HUES48 (cell line): ENCODE measurements around the gene CAMK4.
"Not testable (repeated sequence)": the region's sequence is repeated elsewhere in the genome, so short reads cannot be mapped to it uniquely, and the experiment has no call there.

Experiments
- H3K27ac ChIP-seq: one replicate; pipeline ENCODE4 v1.7.0; 2013; ENCODE audit warnings: low read depth, low read length, inconsistent platforms
- H3K27me3 ChIP-seq: 2 replicates; pipeline ENCODE4 v1.6.1; 2013; ENCODE audit warnings: mild to moderate bottlenecking, low read length; ENCODE audit not compliant: control insufficient read depth, insufficient read depth
- H3K36me3 ChIP-seq: 2 replicates; pipeline ENCODE4 v1.6.1; 2013; ENCODE audit warnings: low read length; ENCODE audit not compliant: control insufficient read depth, insufficient read depth
- H3K4me1 ChIP-seq: 2 replicates; pipeline ENCODE4 v1.6.1; 2013; ENCODE audit warnings: mild to moderate bottlenecking, low read length; ENCODE audit not compliant: control insufficient read depth, insufficient read depth
- H3K4me3 ChIP-seq: 2 replicates; pipeline ENCODE4 v1.5.1; 2013; ENCODE audit warnings: mild to moderate bottlenecking, low read depth, low read length
- H3K9ac ChIP-seq: 2 replicates; pipeline ENCODE4 v1.6.1; 2013; ENCODE audit warnings: mild to moderate bottlenecking, low read depth, low read length, moderate library complexity
- H3K9me3 ChIP-seq: 2 replicates; pipeline ENCODE4 v1.6.1; 2013; ENCODE audit warnings: low read length; ENCODE audit not compliant: control insufficient read depth, insufficient read depth

Gene CAMK4

DNA sequence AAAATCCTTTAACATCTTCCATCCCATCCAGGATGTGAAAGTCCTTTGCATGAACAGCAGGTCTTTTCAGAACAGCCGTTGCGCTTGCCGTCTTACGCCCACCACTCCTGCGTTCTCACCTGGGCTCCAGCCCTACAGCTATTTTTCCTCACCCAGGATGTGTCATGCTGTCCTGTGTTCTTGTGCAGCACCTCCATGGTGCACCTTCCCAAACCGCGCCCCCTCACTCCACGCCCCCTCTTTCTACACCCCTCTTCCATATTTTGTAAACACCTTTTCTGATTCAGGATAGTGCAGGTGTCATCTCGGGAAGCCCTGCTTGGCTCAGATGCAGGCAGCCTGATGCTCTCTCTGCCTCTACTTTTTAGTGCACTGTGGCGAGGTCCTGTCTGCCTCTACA lies 18.4 kb downstream of the CAMK4 start:
- H3K4me3 ChIP-seq: no peak overlapping the region
- no peaks in the 10 kb centered on the region for H3K9me3 ChIP-seq
- H3K36me3 ChIP-seq: no peaks in the 10 kb centered on the region
- no peaks in the 10 kb centered on the region for H3K4me1 ChIP-seq
- no peaks in the 10 kb centered on the region for H3K27me3 ChIP-seq
- no peak overlapping the region for H3K27ac ChIP-seq
- no peak overlapping the region for H3K9ac ChIP-seq

DNA sequence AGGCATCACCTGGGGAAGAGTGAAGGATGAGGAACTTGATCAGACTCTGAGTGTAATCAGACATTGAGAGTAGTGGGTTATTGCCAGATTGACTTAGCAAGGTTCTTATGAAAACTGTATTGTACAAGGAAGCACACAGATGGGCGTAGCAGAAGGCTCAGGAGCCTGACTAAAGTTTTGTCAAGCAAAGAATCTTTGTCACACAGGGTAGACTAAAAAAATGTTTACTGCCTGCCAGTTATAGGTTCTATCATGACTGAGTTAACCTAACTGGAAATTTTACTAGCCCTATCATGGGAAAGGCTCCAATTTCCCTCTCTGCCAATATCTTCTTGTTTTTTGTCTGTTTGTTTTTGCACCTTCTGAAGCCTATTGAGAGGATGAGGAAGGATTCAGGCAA lies 19.1 kb downstream of the CAMK4 start:
- Histone ChIP-seq H3K9me3 (no peaks in the 10 kb centered on the region), H3K9ac (no peak overlapping the region), H3K27ac (no peak overlapping the region), H3K4me1 (no peaks in the 10 kb centered on the region), H3K36me3 (no peaks in the 10 kb centered on the region), H3K4me3 (no peak overlapping the region), H3K27me3 (no peaks in the 10 kb centered on the region)

DNA sequence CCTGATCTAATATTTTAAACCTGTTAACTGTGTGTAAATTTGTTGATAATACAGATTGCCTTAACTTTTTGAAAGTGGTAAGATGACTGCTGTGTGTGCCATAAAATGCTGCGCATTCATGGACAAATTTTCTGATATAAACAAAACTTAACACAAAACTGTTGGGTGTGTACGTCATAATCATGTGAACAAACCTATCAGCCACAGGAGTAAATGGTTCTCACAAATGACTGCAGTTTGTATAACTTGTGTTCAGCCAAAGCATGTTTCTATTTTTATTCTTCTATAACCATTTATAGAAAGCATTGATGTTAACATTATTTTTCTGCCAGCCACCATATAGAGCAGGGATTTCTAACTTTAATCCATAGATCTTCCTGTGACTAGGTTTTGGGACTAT lies 21.5 kb downstream of the CAMK4 start:
- no peaks in the 10 kb centered on the region for H3K4me1 ChIP-seq
- no peak overlapping the region for H3K27ac ChIP-seq
- H3K9me3 ChIP-seq: no peaks in the 10 kb centered on the region
- H3K36me3 ChIP-seq: no peaks in the 10 kb centered on the region
- H3K27me3 ChIP-seq: no peaks in the 10 kb centered on the region
- H3K9ac ChIP-seq: no peak overlapping the region
- H3K4me3 ChIP-seq: no peak overlapping the region

DNA sequence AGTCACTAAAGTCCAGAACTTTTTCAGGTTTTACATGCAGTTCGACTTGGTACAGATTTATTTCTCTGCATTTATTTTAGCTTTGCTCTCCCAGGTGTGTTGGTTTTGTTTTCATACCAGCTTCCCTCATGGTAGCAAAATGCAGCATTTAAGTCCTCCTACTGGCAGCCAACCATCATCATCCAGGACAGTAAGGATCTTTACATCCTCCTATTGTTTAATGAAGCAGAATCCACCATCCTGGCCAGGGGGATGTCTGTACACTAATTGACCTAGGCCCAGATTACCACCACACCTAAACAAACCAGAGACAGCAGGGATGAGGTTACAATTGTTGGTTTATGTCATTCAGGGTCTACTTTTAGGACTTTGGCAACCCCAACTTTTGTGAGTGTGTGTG lies 22.3 kb downstream of the CAMK4 start:
- Histone ChIP-seq H3K9me3 (no peaks in the 10 kb centered on the region), H3K4me1 (no peaks in the 10 kb centered on the region), H3K4me3 (no peak overlapping the region), H3K36me3 (no peaks in the 10 kb centered on the region), H3K9ac (no peak overlapping the region), H3K27ac (no peak overlapping the region), H3K27me3 (no peaks in the 10 kb centered on the region)

DNA sequence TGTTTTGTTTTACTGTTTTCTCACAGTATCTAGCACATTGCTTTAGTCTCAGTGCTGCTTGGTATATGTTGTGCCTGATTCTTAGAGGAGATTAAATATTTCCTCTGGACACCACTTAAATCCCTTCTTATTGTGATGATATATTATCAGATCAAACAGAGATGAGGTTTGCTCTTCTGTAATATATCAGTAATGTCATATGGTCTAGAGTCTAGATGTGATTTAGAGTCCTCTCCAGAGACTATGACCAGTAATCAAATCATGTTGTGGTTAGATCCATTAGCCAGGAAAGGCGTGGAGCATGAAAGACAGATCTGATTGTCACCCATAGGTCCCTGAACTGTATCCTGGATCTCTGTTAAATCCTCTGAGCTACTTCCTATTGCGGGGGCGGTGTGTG lies 24.4 kb downstream of the CAMK4 start:
- Histone ChIP-seq H3K4me1 (no peaks in the 10 kb centered on the region), H3K27ac (no peak overlapping the region), H3K9me3 (no peaks in the 10 kb centered on the region), H3K4me3 (no peak overlapping the region), H3K9ac (no peak overlapping the region), H3K27me3 (no peaks in the 10 kb centered on the region), H3K36me3 (no peaks in the 10 kb centered on the region)

DNA sequence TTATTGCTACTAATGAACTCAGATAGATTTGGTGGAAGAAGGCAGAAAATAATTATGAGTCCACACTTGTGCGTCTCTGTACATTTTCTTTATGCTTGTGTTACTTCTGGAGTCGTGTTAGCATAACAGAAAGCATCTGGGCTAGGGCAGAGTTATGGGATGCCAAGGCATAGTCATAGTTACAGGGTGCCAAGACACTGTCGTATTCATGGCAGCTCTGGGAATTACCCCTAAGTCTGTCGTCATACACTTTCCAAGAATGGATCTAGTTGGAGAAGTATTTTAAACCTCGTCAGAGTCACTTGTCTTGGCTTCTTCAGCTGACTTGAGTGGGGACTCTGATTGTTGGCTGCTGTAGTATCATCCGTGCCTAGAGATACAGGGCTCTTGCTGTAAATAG lies 27.7 kb downstream of the CAMK4 start:
- Histone ChIP-seq H3K4me1 (no peaks in the 10 kb centered on the region), H3K9me3 (no peaks in the 10 kb centered on the region), H3K36me3 (no peaks in the 10 kb centered on the region), H3K27me3 (no peaks in the 10 kb centered on the region), H3K4me3 (no peak overlapping the region), H3K27ac (no peak overlapping the region), H3K9ac (no peak overlapping the region)

DNA sequence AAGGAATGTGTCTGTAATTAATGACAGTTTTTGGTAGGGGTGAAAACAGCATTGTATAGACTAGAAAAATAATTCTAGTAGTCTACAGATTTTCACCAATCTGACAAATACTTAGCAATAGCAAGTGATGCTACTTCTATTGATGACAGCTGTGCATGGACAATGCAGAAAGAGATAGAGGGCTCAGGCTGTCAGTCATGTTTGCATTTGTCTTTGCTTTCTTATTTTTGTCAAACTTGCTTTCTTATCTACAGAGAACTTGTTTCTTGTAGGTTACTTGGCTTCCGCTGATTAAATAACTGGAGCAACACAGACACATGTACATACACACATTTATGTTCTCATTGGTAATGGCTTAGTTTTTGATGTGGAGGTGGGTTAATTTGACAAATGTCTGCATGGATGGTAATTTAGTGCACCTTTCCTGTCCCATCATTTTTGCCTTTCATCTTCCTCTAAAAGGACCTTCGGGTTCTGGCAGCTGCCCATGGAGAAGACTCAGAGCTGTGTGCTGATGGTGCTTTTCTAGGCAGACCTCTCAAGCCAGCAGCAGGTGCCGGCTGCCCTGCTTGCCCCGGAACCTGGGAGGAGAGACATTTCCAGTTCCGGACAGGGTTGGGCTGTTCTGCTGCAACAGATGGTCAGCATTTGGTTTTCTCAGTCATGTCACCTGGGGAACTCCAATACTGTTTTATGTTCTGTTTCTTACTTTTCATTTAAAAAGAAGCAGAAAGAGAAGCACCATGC lies 28.8 kb downstream of the CAMK4 start:
- H3K27ac ChIP-seq: no peak overlapping the region
- no peaks in the 10 kb centered on the region for H3K4me1 ChIP-seq
- no peak overlapping the region for H3K4me3 ChIP-seq
- no peaks in the 10 kb centered on the region for H3K36me3 ChIP-seq
- no peak overlapping the region for H3K9ac ChIP-seq
- H3K9me3 ChIP-seq: no peaks in the 10 kb centered on the region
- H3K27me3 ChIP-seq: no peaks in the 10 kb centered on the region

DNA sequence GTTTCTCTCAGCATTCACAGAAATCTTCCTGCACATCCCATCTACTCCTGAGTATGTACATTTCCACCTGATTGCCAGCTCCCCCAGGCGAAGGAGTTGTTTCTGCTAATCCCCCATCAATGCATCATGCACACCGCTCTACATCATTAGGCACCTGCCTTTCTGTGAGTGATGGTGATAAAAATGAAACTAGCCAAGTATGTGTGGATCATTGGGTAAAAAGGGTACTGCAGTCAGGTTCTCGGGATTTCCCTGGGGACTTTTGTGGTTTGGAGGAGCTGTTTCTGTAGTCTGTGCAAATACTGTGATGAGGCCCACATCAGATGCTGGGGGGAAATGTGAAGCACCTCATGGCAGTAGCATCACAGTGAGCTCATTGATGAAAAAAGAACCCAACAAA lies 30.4 kb downstream of the CAMK4 start:
- Histone ChIP-seq H3K9ac (no peak overlapping the region), H3K27me3 (no peaks in the 10 kb centered on the region), H3K9me3 (no peaks in the 10 kb centered on the region), H3K36me3 (no peaks in the 10 kb centered on the region), H3K4me1 (no peaks in the 10 kb centered on the region), H3K27ac (no peak overlapping the region), H3K4me3 (no peak overlapping the region)

DNA sequence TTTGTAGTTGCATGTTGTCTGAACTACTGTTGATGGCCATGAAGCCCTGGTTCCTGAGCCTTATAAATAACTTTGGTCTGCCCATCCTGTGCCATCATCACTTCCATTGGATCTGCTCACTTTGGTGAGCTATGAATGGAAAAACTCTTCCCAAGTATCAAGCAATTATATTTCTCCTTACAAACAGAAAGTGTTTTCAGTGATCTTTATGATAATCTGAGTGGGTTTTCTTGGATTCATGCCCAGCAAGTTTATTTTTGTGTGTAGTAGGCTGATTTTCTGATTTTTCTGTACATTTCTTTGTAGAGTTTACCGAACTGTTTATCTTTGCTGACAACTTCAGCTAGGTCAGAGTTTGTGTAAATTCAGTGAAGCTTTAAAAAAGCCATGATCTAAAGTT lies 31.0 kb downstream of the CAMK4 start:
- Histone ChIP-seq H3K9ac (no peak overlapping the region), H3K27me3 (no peaks in the 10 kb centered on the region), H3K4me3 (no peak overlapping the region), H3K36me3 (no peaks in the 10 kb centered on the region), H3K27ac (no peak overlapping the region), H3K9me3 (no peaks in the 10 kb centered on the region), H3K4me1 (no peaks in the 10 kb centered on the region)

DNA sequence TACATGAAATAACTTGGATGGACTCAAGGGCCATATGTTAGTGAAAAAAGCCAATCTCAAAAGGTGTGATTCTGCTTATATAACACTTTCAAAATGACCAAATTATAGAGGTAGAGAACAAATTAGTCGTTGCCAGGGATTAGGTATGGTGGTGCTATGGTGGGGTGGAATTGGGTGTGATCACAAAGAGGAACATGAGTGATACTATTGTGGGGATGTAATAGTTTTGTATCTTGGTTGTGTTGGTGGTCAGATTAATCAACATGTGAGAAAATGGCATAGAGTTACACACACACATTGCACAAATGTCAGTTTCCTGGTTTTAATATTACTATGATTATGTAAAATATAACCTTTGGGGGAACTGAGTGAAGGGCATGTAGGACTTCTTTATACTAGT lies 31.9 kb downstream of the CAMK4 start:
- Histone ChIP-seq H3K36me3 (no peaks in the 10 kb centered on the region), H3K27me3 (no peaks in the 10 kb centered on the region; the same call in 1 of the 2 replicates), H3K4me1 (no peaks in the 10 kb centered on the region), H3K9ac (no peak overlapping the region), H3K9me3 (no peaks in the 10 kb centered on the region), H3K4me3 (no peak overlapping the region), H3K27ac (no peak overlapping the region)

DNA sequence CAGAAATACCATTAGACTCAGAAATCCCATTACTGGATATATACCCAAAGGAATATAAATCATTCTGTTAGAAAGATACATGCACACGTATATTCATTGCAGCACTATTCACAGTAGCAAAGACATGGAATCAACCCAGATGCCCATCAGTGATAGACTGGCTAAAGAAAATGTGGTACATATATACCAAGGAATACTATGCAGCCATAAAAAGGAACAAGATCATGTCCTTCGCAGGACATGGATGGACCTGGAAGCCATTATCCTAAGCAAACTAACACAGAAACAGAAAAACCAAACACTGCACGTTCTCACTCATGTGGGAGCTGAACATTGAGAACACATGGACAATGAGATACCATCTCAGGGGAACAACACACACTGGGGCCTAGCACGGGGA lies 33.4 kb downstream of the CAMK4 start:
- H3K9ac ChIP-seq, H3K4me3 ChIP-seq, H3K27ac ChIP-seq, H3K36me3 ChIP-seq, H3K9me3 ChIP-seq, H3K27me3 ChIP-seq: not testable (repeated sequence)
- H3K4me1 ChIP-seq: peaks cover 10% of the 10 kb centered on the region

DNA sequence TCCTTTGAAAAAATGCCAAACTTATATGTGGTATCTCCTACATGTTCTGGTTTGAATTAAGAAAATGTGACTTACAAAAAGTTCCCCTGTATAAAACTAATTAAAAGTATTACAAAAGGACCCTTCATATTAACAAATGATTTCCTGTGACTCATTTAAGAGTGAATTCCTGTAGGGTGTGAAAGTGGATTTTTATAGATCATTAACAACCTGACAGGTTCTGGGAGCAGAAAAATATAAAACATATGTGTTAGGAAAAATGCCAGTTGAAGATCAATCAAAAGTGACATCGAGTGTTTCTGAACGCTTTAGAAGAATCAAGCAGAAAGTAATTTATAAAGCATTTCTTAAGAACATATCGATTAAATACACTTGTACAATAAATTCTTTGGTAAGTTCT lies 35.5 kb downstream of the CAMK4 start:
- peaks cover 17% of the 10 kb centered on the region for H3K27me3 ChIP-seq
- H3K36me3 ChIP-seq: no peaks in the 10 kb centered on the region
- peaks cover 11% of the 10 kb centered on the region for H3K4me1 ChIP-seq
- no peak overlapping the region for H3K4me3 ChIP-seq
- no peaks in the 10 kb centered on the region for H3K9me3 ChIP-seq
- no peak overlapping the region for H3K27ac ChIP-seq
- no peak overlapping the region for H3K9ac ChIP-seq
